B cell (primary cell): Measurements from ENCODE around the gene EYA4.

Experiments used
- EZH2 ChIP-seq: IDR thresholded peaks from 2 replicates; pipeline ENCODE4 v1.6.1; 2012; ENCODE audit warnings: borderline replicate concordance, low read depth, mild to moderate bottlenecking, moderate library complexity, low read length; ENCODE audit not compliant: insufficient read depth, poor library complexity, severe bottlenecking
- TF ChIP-seq, protein P1 (sequence below): fragments of 200-600 bp; IDR thresholded peaks from one replicate; pipeline ENCODE4 v1.8.0; 2022; ENCODE audit warnings: antibody characterized with exemption, mild to moderate bottlenecking

DNA sequence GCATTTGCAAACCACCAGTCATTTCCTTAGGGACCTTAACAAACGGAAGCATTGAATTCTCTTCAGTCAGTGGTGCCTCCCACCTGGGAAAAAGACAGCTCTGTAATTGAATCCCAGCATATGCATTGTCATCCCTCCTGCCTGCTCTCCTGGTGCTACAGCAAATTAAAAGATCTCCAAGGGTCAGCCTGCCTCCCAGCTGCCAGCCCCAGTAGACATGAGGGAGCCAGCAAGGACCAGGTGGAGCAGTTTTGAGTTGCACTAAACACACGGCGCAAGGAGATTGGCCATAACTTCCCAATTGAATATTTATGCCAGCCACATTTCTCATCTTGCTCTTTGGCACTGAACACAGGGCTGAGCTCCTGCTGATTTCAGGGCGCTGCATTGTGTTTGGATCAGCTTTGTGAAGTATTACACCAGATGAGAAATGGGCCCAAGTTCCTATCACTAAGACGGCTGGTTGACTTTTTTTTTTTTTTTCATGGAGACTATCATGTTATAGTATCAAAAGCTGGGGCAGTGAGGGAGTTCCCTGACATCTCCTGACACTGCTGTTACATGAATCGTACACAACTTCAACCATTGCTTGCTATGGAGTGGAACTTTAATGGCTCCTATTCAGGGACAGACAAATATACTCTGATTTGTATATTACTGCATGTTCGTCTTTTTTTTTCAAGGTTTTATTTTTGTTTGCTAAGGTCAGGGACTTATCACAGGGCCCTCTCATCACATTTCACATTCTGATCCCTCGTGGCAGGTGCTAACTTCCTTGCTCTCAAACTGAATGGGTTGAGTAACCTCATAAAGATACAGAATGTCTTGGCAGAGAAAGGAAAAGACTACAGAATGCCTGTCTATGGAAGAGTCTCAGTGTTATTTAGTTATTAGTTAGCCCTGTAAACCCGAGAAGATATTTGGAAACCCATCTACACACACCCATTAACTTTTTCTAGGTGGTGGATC, 191.1 kb downstream of the EYA4 start:
- no peak for TF ChIP-seq EZH2
- TF ChIP-seq, protein P1, sequence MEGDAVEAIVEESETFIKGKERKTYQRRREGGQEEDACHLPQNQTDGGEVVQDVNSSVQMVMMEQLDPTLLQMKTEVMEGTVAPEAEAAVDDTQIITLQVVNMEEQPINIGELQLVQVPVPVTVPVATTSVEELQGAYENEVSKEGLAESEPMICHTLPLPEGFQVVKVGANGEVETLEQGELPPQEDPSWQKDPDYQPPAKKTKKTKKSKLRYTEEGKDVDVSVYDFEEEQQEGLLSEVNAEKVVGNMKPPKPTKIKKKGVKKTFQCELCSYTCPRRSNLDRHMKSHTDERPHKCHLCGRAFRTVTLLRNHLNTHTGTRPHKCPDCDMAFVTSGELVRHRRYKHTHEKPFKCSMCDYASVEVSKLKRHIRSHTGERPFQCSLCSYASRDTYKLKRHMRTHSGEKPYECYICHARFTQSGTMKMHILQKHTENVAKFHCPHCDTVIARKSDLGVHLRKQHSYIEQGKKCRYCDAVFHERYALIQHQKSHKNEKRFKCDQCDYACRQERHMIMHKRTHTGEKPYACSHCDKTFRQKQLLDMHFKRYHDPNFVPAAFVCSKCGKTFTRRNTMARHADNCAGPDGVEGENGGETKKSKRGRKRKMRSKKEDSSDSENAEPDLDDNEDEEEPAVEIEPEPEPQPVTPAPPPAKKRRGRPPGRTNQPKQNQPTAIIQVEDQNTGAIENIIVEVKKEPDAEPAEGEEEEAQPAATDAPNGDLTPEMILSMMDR, result no peak
